ENCODE measurements around the gene GNG2. TPM values are rescaled to one million over a fixed set of nuclear protein-coding genes. Genes with fewer than 3 reads are reported as not detected.

The GNG2 gene
- total and polyA plus RNA-seq, 2 experiments from 2014 or later = 5.0 to 13.7 TPM

DNA sequence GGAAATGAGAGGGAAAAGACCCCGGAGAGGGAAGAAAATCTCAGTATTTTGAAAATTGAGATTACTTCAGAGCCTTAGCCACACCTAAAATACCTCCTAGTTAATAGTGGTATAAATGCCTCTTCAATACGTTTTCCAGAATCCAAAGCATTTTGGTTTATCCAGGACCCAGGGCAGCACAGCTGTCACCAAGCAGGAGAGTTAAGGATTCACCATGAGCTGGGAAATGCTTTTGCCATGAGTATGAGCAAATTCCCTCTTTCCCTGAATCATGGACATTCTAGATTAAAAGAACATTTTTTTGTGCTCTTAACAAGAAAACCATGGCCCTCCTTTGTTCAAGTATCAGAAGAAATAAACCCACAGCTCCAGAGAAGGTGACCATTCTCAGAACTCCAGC, 107.1 kb downstream of the GNG2 start:
- H3K4me1 ChIP-seq (ENCODE audit: insufficient read depth) = no peaks in the 10 kb centered on the region
- no peak overlapping the region for H2AFZ ChIP-seq
- H3K27me3 ChIP-seq = no peaks in the 10 kb centered on the region
- H3K9me3 ChIP-seq (ENCODE audit: low read depth) = no peaks in the 10 kb centered on the region
- H3K27ac ChIP-seq = no peak overlapping the region
- H3K4me2 ChIP-seq = no peak overlapping the region
- TF ChIP-seq EZH2phosphoT487 (IDR thresholded peaks at IDR 0.05; ENCODE audit: low read depth, severe bottlenecking, unreplicated experiment) (no peak), EZH2 (IDR thresholded peaks at IDR 0.05; ENCODE audit: borderline replicate concordance) (no peak), CTCF (IDR thresholded peaks at IDR 0.05; ENCODE audit: poor library complexity) (no peak)
- WGBS (ENCODE audit: low lambda C conversion rate, missing lambda C conversion rate) = 89% methylated on average over 2 of the region's 2 CpGs
- DNase-seq (ENCODE audit: low spot score) = no peak
- H4K20me1 ChIP-seq (ENCODE audit: insufficient read depth, poor library complexity, severe bottlenecking) = no peaks in the 10 kb centered on the region
- no peaks in the 10 kb centered on the region for H3K36me3 ChIP-seq (replicated peaks; ENCODE audit: insufficient read depth, low read depth)
- no peak overlapping the region for H3K4me3 ChIP-seq
- no peaks in the 10 kb centered on the region for H3K79me2 ChIP-seq
- no peaks in the 10 kb centered on the region for H3K9me2 ChIP-seq (replicated peaks; ENCODE audit: insufficient read depth)

DNA sequence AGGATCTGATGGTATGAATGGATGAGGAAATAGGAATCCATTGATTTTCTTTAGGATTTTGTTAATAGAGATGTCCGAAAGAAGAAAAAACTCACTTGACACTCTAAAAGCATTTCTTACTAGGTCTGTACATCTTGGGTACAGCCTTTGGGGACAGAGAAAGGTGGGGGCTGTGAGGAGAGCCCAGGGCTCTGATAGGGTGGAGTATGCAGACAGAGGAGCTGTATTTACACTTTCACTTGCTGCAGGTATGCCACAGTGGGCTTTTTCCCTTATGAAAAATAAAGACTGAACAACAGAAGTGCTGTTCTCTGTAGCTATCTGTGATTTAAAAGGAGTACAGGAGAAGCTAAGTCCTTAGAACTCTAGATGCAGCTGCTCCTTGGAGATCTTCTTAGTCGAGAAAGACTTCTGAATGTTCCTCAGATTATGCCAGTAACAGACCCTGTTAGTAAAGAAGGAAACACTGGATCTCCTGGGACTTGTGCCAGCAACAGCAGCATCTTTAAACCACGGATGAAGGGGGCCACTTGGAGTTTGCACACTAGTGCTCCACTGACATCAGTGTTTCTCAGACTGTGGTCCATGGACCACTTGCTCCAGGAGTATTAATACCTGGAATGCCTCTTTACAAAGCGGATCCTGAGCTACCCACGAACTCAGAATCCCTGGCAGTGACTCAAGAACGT, 109.6 kb downstream of the GNG2 start:
- Histone ChIP-seq H3K79me2 (no peaks in the 10 kb centered on the region), H3K9me3 (ENCODE audit: low read depth) (no peaks in the 10 kb centered on the region), H3K4me1 (ENCODE audit: insufficient read depth) (no peaks in the 10 kb centered on the region), H3K4me2 (no peak overlapping the region), H3K36me3 (replicated peaks; ENCODE audit: insufficient read depth, low read depth) (no peaks in the 10 kb centered on the region), H2AFZ (no peak overlapping the region), H3K27ac (no peak overlapping the region), H3K27me3 (no peaks in the 10 kb centered on the region), H3K9me2 (replicated peaks; ENCODE audit: insufficient read depth) (no peaks in the 10 kb centered on the region), H4K20me1 (ENCODE audit: insufficient read depth, poor library complexity, severe bottlenecking) (no peaks in the 10 kb centered on the region), H3K4me3 (no peak overlapping the region)
- WGBS (ENCODE audit: low lambda C conversion rate, missing lambda C conversion rate) = 82% methylated on average over 6 of the region's 6 CpGs
- DNase-seq (ENCODE audit: low spot score) = no peak
- TF ChIP-seq EZH2 (IDR thresholded peaks at IDR 0.05; ENCODE audit: borderline replicate concordance) = no peak

GRCh38 chr14:51972566-51972965, 112.2 kb downstream of the GNG2 start:
- Histone ChIP-seq H2AFZ (no peak overlapping the region), H3K79me2 (no peaks in the 10 kb centered on the region), H3K4me1 (ENCODE audit: insufficient read depth) (no peaks in the 10 kb centered on the region), H3K36me3 (replicated peaks; ENCODE audit: insufficient read depth, low read depth) (no peaks in the 10 kb centered on the region), H3K4me3 (no peak overlapping the region), H4K20me1 (ENCODE audit: insufficient read depth, poor library complexity, severe bottlenecking) (no peaks in the 10 kb centered on the region), H3K4me2 (no peak overlapping the region), H3K9me3 (ENCODE audit: low read depth) (no peaks in the 10 kb centered on the region), H3K27ac (no peak overlapping the region), H3K9me2 (replicated peaks; ENCODE audit: insufficient read depth) (no peaks in the 10 kb centered on the region), H3K27me3 (no peaks in the 10 kb centered on the region)
- TF ChIP-seq CTCF (IDR thresholded peaks at IDR 0.05; ENCODE audit: poor library complexity) (no peak), EZH2 (IDR thresholded peaks at IDR 0.05; ENCODE audit: borderline replicate concordance) (no peak), EZH2phosphoT487 (IDR thresholded peaks at IDR 0.05; ENCODE audit: low read depth, severe bottlenecking, unreplicated experiment) (no peak)
- WGBS (ENCODE audit: low lambda C conversion rate, missing lambda C conversion rate) = 89% methylated on average over 7 of the region's 7 CpGs
- DNase-seq (ENCODE audit: low spot score) = no peak

DNA sequence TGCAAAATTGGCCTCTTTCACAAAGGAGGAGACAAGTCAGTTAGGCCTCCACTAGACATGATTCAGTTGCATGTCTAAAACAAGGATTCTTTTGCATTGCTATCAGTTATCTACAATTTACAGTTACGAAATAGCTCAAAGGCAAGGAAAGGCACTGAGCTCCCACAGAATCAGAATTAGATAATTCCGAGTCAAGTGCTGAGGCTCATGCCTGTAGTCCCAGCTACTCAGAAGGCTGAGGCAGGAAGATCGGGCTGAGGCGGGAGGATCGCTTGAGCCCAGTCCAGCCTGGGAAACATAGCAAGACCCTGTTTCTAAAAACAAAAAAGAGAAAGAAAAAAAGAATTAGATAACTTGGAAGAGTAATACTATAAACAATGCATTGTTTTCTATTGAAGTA, 116.7 kb downstream of the GNG2 start:
- H3K4me2 ChIP-seq = no peak overlapping the region
- H3K79me2 ChIP-seq = no peaks in the 10 kb centered on the region
- H3K4me1 ChIP-seq (ENCODE audit: insufficient read depth) = peaks cover 4% of the 10 kb centered on the region
- no peaks in the 10 kb centered on the region for H3K9me3 ChIP-seq (ENCODE audit: low read depth)
- no peak overlapping the region for H3K27ac ChIP-seq
- DNase-seq (ENCODE audit: low spot score) = no peak
- no peaks in the 10 kb centered on the region for H3K9me2 ChIP-seq (replicated peaks; ENCODE audit: insufficient read depth)
- WGBS (ENCODE audit: low lambda C conversion rate, missing lambda C conversion rate) = 79% methylated on average over 5 of the region's 5 CpGs
- H4K20me1 ChIP-seq (ENCODE audit: insufficient read depth, poor library complexity, severe bottlenecking) = no peaks in the 10 kb centered on the region
- H3K27me3 ChIP-seq = no peaks in the 10 kb centered on the region
- H3K36me3 ChIP-seq (replicated peaks; ENCODE audit: insufficient read depth, low read depth) = no peaks in the 10 kb centered on the region
- no peak for TF ChIP-seq EZH2phosphoT487 (IDR thresholded peaks at IDR 0.05; ENCODE audit: low read depth, severe bottlenecking, unreplicated experiment)
- H3K4me3 ChIP-seq = no peak overlapping the region
- no peak overlapping the region for H2AFZ ChIP-seq

Data from hepatocyte (in vitro differentiated cells).